HuH-7.5 (cell line): ENCODE results near the gene LUZP2.

Experiments used
- DNase-seq: peaks from one replicate; pipeline ENCODE4 v3.0.0; 2011; ENCODE audit warnings: low spot score

LUZP2 gene

DNA sequence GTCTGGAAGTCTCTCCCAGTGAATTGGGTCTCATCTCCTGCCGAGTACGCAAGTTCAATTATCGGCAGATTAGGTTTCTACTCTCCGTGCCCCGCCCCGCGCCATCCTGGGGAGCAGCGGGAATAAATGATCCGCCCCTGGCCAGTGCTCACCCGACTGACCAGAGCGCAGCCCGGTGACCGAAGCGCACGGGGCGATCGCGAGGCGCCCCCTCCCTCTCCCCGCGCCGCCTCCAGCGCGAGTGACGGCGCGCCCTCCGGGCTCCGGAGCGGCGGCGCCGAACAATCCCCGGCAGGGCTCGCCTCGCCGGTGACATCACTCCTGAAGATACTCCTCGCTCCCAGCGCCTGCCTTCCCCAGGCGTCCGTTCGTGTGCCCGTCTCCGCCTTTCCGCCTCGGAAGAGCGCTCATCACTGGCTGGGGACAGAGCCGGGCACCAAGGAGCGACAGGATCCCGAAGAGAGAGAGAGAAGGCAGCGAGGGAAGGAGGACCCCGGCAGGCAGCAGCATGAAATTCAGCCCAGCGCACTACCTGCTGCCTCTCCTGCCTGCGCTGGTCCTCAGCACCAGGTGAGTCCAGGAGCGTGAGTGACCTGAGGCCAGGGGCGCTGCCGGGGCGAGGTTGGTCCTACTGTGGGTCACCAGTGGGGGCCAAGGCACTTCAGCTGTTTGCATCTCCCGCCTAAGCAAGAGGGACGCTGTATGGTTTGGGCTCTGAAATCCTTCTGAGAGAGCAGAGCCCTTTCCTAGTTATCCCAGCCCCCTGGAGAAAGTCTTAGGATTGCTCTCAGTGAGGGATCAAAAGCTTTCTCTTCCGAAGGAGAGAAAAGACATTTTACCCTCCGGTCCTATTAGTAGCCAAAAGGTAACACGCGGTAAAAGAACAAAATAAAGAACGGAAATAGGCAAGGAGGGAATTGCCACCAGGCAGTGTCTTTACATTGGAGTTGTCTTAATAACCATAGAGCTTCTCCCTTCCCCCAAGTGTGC is at the start of gene LUZP2:
Gene LUZP2 (plus strand): TSS at position 318 of the 990 bp plus-strand sequence.
- DNase-seq: peak; percentile 2

DNA sequence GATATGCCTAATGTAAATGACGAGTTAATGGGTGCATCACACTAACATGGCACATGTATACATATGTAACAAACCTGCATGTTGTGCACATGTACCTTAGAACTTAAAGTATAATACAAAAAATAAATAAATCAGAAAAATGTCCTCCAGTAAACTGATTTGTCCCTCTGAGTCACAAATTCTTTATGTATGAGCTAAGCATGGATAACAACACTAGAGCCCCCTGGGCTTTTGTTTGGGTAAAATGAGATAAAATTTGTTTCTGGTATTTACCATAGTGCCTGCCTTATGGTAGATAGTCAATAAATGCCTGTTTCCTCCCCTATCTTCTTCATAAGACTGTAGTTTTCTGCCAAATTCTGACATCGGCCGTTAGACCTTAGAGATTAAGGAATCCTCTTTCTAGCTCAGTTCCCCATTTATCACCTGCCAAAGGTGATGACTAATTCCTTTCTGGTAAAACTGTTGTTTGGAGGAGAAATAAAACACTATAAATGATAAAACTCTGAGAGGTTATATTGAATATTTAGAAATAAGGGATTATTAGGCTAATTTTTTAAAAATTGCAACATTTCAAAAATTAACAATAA is 43.6 kb upstream of the LUZP2 start:
- DNase-seq: no peak

GRCh38 chr11:24457985-24458384 is 38.9 kb upstream of the LUZP2 start:
- no peak for DNase-seq

GRCh38 chr11:24470431-24470830 is 26.4 kb upstream of the LUZP2 start:
- DNase-seq: no peak

DNA sequence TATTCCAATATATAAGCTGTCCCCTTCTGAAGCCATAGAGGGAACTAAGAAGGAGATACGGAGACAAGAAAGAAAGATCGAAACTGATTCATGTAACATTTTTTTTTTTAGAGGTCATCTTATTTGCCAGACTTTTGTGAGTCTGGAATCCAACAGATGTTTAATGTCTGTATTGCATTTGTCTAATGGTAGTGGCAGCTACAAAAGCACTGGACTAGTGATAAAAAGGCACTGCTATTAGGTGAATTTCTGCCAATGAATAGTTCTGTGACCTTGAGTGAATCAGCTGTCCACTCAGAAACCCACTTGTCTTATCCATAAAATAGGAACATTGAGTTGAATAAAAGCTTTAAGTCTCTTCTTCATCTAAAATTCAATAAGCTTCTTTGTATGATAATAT is 25.8 kb upstream of the LUZP2 start:
- DNase-seq: no peak

DNA sequence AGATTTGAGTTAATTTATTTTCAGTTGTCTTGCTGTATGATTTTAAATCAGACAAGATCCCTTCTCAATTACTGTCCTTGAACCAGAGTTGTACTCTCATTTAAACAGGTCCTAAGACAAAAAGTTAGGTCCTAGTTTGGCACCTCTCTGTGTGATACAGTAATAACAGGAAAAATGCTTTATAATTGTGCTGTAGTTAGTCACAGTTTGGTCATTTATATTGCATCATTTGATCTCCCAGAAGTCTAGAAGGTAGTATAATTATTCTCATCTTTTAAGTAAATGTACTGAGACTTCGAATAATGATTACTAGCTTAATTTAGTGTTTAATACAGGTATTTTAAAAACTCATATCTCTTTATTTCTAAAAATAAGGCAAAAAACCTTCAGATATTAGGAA is 18.1 kb upstream of the LUZP2 start:
- no peak for DNase-seq

- DNase-seq: no peak
Observed at GRCh38 chr11:24489477-24489876, 7.4 kb upstream of the LUZP2 start.

DNA sequence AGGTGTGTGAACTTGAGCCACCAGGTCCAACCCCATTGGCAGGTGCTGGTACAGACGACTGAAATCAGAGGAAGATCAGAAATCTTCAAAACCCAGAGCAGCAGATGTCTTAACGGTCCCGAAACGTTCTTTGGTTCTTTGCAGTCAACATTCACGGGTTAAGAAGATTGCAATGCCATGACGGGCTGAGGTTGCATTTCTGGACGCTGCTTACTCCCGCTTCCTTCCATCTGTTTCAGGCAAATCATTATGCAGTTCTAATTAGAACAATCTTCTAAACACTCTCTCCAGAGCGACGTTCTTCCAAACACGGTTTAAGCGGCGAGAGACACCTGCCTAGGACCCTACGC is 492 bp upstream of the LUZP2 start:
- DNase-seq: no peak

GRCh38 chr11:24497831-24498230 is 978 bp downstream of the LUZP2 start:
- no peak for DNase-seq

DNA sequence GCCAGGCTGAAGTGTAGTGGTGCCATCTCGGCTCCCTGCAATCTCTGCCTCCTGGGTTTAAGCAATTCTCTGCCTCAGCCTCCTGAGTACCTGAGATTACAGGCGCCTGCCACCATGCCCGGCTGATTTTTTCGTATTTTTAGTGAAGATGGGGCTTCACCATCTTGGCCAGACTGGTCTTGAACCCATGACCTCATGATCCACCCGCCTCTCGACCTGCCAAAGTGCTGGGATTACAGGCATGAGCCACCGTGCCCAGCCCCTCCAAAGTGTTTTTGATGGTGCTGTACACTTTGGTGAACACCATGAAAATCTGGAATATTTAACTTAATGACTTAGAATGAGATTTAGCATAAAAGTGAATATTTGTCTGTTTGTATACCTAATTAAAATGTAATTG is 5.6 kb downstream of the LUZP2 start:
- no peak for DNase-seq

DNA sequence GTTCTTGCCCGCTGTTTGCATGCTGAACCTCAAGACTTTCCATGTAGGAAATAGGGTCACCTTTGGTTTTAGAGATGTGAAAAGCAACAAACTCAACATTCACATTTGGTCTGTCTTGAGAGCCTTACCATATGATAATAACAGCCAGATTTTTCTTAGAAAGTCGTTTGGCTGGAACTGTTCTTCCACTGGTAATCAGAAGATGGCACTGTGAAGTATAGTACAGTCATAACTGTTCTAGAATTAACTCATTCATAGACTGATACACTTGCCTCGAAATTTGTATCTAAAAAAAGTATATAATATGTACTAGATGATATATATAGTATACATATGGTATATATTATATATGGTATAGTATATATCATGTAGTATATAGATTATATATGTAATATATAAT is 12.3 kb downstream of the LUZP2 start:
- no peak for DNase-seq

GRCh38 chr11:24511511-24511910 is 14.7 kb downstream of the LUZP2 start:
- DNase-seq: no peak

- DNase-seq: no peak
Observed at GRCh38 chr11:24513479-24514218, 16.8 kb downstream of the LUZP2 start.

DNA sequence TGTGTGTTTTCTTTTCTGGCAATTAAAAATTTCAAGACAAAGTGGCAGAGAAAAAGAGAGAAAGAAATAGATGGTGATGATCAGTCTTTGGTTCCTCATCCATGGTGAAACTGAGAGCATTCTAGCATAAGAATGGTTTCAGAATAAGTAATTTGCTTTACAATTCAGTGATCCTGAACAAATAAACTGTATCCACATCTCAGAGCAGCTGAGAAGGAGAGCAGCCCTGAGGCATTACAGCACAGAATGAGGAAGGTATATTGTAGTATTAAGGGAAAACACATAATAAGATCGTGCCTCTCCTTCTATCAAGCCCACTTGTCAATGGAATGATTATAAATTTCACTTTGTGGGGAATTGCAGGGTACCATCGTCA is 17.4 kb downstream of the LUZP2 start:
- no peak for DNase-seq

GRCh38 chr11:24515632-24516031 is 18.8 kb downstream of the LUZP2 start:
- no peak for DNase-seq

DNA sequence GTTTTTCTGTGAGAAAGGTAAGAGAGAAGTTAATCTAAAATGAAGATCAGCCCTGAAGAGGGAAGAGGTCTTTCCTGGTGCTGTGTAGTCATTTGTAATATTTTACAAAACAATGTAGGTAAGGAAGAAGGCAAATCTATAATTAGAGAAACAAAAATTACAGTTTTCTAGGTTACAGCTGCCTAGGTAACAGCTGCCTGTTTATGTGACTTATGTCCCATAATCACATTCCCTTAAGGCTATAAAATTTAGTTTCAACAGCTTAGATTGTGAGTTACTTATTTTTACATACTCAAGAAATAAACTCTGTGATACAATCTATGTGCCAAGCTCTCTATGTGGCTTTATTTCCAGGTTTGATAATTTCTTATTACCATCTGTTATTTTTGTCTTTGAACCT is 19.8 kb downstream of the LUZP2 start:
- DNase-seq: no peak

GRCh38 chr11:24521601-24522000 is 24.7 kb downstream of the LUZP2 start:
- DNase-seq: no peak

DNA sequence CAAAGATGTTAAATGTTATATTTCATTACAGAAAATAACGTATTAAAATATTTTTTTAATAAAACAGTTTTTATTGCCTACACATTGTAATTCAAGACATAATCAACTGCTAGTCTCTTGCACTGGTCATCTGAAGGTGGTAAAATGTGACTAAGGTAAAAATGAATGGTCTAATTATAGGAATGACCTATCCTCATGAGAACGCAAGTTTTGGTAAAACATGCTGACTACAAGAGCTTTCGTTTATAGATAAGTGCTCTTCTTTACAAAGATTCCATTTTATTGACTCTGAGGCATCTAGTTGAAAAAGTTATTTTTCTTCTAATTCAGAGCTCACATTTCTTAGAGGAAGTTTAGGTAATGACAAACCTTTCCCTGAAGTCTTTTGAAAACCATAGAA is 27.3 kb downstream of the LUZP2 start:
- no peak for DNase-seq

DNA sequence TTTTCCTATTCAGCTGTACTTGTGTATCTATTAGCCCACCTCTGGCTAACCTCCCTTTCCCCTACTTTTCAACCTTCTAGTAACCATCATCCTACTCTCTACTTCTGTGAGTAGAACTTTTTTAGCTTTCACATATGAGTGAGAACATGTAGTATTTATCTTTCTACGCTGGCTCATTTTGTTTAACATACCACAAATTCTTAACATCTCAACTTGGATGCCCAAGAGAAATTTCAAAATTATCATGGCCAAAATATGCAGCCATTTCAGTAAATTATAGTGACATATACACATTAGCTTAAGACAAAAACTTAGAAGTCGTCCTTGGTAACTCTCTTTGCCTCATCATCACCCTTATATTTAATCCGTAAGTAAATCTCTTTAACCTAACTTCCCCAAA is 34.7 kb downstream of the LUZP2 start:
- no peak for DNase-seq

- no peak for DNase-seq
Observed at GRCh38 chr11:24543771-24544170, 46.9 kb downstream of the LUZP2 start.

GRCh38 chr11:24556693-24557092 is 59.8 kb downstream of the LUZP2 start:
- no peak for DNase-seq

- DNase-seq: no peak
Observed at GRCh38 chr11:24559315-24559714, 62.5 kb downstream of the LUZP2 start.

GRCh38 chr11:24560324-24560723 is 63.5 kb downstream of the LUZP2 start:
- no peak for DNase-seq
